Ishikawa (cell line): ENCODE results near the gene TAOK3.

Experiments
- CEBPB ChIP-seq: IDR thresholded peaks from 2 replicates; pipeline ENCODE4 v1.6.1; 2012
- EGR1 ChIP-seq: IDR thresholded peaks from 2 replicates; pipeline ENCODE4 v1.6.1; 2012
- EP300 ChIP-seq: IDR thresholded peaks from 2 replicates; pipeline ENCODE4 v1.6.1; 2012; ENCODE audit warnings: borderline replicate concordance
- RAD21 ChIP-seq: IDR thresholded peaks from 2 replicates; pipeline ENCODE4 v1.6.1; 2012; ENCODE audit warnings: low read depth
- TEAD4 ChIP-seq: IDR thresholded peaks from 2 replicates; pipeline ENCODE4 v1.6.1; 2012
- YY1 ChIP-seq: IDR thresholded peaks from 2 replicates; pipeline ENCODE4 v1.6.1; 2012; ENCODE audit warnings: low read depth

- TF ChIP-seq YY1 (no peak), CEBPB (no peak), TEAD4 (no peak), EGR1 (no peak), RAD21 (no peak), EP300 (no peak)
Measured at GRCh38 chr12:118371321-118372282, 1.1 kb downstream of the TAOK3 start.
